HG03571 (cell line): ENCODE measurements around the gene TNFSF11.

Source experiments
- ATAC-seq: cut with Tn5 transposase; IDR thresholded peaks from one replicate; pipeline ENCODE4 v1.9.1; 2021; ENCODE audit not compliant: unreplicated experiment

Gene TNFSF11

GRCh38 chr13:42607546-42607945, 33.6 kb downstream of the TNFSF11 start:
- no peak for ATAC-seq

GRCh38 chr13:42610649-42611048, 36.7 kb downstream of the TNFSF11 start:
- no peak for ATAC-seq

DNA sequence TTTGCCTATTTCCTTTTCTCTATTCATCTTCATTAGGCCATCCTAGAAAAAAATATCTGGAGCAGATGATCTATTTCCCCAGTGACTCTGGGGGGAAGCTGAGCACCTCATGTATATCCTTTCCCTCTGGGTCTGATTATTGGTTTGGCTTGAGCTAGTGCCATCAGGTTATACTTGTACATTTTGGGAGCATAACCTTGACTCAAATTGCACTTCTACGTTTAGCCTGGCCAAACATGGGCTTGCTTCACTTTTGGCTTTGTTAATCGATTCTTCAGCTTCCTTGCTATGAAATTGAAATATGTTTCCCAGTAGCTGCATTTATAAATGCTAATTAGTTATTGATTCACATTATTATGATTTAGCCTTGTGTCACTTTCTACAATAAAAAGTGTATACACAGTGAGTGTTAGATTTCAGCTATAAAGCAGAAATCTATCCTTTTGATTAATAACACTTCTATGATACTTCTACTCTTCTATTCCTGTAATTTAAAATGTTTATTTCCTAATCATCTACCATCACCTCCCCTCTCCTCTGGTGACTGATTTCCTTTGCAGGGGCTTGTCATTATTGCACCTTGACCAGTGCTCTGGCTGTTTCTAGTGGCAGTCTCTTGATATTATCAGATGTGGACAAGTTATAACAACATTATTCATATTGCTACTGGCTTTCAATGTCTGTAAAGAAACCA, 37.3 kb downstream of the TNFSF11 start:
- ATAC-seq, result no peak

- no peak for ATAC-seq
Observed at GRCh38 chr13:42612021-42612765, 38.2 kb downstream of the TNFSF11 start.

DNA sequence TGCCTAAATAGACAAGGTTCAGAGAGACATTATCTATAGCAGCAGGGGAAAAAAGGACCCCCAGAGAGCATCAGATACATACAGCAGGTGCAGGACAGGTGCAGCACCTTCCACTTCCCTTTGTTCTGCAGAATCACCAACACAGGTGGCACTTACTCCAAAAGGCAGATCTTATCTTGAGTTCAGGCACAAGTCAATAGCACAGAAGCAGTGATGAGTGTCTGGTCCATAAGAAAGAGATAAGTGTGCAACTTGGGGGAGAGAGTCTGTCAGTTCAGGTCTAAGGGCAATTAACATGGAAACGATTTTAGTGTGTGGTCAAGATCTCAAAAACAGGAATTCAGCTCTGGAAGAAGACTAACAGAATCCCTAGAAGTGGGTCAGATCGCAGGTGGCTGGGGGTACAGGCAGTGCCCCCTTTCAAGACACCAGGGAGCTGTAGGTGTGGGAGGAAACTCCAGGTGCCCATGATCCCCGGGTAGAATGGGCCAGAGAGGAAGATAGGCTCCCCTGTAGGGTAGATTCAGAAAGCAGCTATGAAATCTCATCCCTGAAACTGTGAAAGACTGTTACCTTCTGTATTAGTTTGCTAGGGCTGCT, 40.6 kb downstream of the TNFSF11 start:
- ATAC-seq, result no peak

DNA sequence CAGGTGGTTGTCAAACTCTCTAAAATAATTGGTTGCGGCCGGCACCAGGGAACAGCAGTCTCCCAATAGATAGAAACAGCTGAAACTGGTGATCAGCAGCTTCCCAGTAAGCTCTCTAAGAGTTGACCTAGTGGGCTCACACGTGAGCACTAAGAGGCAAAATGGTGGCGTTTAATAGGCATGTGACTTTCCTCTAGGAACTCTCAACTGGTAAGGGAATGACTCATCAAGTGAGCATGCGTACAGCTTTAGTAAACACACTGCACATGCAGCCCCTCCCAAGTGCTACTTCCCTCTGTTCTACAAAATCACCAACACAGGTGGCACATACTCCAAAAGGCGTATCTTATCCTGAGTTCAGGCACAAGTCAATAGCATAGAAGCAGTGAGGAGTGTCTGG, 41.7 kb downstream of the TNFSF11 start:
- ATAC-seq, result no peak

DNA sequence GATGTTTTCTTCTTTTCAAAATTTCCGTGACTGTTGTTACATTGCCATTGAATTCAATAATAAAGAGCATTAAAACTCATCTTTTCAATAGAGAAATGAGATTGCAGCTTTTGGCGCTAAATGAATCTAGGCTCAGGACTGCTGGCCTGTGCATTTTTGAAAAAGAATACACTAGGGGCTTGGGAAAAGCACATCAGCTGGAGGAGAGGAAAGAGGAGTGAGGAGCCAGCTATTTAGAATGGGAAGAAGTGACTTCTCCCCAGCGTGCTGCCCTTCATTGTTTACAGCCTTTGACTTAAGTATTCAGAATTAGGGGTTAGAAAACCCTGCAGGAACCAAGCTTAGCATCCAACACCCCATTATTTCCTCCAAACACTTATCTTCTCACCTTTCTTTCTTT, 43.3 kb downstream of the TNFSF11 start:
- no peak for ATAC-seq

- ATAC-seq, result no peak
Observed at GRCh38 chr13:42623916-42624315, 50.0 kb downstream of the TNFSF11 start.

- ATAC-seq, result no peak
Observed at GRCh38 chr13:42625611-42626010, 51.7 kb downstream of the TNFSF11 start.

GRCh38 chr13:42626176-42626860, 52.4 kb downstream of the TNFSF11 start:
- ATAC-seq, result no peak

DNA sequence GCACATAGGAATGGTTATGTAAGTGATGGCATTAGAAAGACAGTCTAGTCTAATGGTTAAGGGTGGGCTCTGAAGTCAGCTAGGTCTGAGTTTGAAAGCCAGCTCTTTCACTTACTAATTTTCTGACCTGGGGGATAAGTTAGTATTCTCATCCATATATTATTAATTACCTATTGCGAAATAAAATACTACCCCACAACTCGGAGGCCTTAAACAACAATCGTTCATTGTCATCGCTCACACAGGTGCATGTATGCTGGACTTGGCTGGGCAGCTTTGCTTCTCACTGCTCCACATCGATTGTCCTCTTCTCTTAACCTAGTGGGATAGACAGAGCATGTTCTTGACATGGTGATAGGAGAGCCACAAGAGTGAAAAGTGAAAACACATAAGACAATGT, 54.7 kb downstream of the TNFSF11 start:
- no peak for ATAC-seq

DNA sequence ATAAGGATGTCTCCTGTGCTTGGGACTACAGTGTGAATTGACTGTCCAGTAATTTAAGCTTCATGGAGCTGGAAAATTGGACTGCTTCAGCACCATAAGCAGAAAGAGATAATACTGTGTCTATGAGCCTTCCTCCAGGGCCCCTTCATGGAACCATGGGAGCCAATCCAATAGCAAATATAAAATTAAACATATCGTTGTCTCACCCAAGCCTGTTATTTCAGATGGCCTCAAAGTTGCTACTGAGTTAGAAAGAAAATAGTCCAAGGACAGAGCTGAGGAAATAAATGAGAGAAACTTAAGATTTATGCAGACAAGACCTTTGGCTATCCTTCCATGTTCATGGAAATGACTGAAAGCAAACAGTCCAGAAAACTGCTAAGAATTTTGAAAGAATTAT, 57.2 kb downstream of the TNFSF11 start:
- ATAC-seq, result no peak

DNA sequence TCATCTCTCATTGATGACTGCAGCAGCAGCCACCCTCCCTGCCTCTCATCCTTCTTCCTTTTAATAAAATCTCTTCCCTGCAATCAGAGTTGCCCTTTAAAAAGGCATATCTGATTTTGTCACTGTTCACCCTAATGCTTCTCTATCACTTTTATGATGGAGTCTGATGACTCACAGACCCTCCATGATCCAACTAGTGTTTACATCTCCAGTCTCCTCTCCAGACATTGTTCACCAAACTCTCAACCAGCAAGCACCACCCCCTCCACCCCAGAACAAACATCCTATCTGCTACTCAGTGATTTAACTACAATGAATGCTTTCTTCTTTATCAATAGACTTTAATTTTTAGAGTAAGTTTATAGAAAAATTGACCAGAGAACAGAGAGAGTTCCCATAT, 59.5 kb downstream of the TNFSF11 start:
- ATAC-seq, result no peak

GRCh38 chr13:42638101-42638500, 64.1 kb downstream of the TNFSF11 start:
- ATAC-seq, result no peak

- ATAC-seq, result no peak
Observed at GRCh38 chr13:42638886-42639285, 64.9 kb downstream of the TNFSF11 start.

DNA sequence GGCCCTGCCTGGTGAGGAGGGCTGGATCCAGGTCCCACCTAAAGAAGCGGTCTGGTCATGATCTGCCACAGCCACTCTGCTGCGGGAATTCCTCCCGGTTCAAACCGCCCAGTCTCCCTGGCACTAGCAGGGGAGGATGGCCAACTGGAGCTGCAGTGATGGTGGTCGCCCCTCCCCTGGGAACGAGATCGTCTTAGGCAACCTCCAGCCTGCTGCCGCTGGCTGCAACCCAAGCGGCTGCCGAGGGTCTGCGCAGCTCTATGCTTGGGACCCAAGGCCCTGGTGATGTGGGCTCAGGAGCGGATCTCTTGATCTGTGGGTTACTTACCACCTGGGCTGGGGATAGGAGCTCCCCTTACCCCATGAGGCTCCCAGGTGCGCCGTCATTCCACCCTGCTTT, 69.1 kb downstream of the TNFSF11 start:
- ATAC-seq, result no peak

DNA sequence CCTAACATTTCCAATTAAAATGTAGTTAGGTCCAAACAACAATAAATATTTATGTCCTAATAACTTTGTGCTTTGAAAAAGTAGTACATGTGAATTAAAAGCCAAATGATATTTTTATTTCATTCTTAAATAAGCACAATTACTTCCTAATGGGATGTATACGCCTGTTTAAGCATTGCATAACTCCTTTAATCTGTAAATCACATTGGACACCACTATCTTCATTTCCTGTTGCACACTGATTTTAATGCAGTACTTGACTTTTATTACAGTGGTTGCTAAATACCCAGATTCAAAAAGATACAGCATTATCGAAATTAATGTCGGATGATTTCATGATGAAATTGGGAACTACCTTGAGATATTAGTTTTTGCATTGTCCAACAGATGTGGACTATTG, 70.9 kb downstream of the TNFSF11 start:
- ATAC-seq, result no peak

DNA sequence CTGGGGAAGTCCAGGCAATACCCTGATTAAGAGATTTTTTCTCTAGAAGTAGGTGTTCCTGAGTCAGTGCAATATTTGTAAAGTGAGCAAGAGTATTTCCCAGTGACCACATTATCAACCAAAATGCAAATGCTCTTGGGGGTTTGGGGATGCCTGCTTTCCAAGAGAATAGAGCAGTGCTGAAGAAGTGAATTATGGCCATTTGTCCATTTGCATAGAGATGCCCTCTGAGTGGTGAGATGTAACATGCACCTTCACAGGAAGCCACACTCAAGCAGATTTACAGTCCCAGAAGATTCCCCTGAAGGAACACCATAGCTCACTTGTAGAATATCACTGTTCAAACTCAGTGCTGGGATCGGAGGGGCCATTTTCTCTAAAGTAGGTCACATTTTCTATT, 71.8 kb downstream of the TNFSF11 start:
- no peak for ATAC-seq

- no peak for ATAC-seq
Observed at GRCh38 chr13:42649141-42649540, 75.2 kb downstream of the TNFSF11 start.

DNA sequence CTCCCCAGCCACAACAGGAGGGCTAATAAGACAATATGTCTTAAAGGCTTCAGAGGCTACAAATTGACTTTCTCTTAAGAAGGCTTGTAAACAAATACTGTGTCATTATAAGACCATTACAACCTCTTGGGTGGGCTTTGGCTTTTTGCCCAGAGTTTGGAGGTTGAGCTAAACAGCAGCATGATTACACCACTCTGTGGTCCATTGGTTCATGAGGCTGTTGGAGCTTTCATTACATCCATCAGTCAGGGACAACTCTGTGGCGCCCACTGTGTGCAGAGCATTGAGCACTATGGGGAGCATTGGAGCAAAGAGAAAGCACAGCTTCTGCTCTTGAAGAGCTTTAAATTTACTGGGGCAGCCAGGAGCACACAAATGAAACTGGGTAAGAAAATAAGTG, 75.9 kb downstream of the TNFSF11 start:
- no peak for ATAC-seq

- no peak for ATAC-seq
Observed at GRCh38 chr13:42650506-42650905, 76.6 kb downstream of the TNFSF11 start.
